ENCODE results near the gene CLN3. TPM values are rescaled to one million over a fixed set of nuclear protein-coding genes. Genes with fewer than 3 reads are reported as not detected.
A peak's percentile ranks its signal among the peaks of the same experiment; 100 is the strongest.
"Not testable (repeated sequence)": the region's sequence is repeated elsewhere in the genome, so short reads cannot be mapped to it uniquely, and the experiment has no call there.

Gene CLN3
- total RNA-seq, 1 donor from 2014 or later: 79.9 TPM

- intact Hi-C loops (cut with DNase I): no loop called here
- TF ChIP-seq, protein P1, sequence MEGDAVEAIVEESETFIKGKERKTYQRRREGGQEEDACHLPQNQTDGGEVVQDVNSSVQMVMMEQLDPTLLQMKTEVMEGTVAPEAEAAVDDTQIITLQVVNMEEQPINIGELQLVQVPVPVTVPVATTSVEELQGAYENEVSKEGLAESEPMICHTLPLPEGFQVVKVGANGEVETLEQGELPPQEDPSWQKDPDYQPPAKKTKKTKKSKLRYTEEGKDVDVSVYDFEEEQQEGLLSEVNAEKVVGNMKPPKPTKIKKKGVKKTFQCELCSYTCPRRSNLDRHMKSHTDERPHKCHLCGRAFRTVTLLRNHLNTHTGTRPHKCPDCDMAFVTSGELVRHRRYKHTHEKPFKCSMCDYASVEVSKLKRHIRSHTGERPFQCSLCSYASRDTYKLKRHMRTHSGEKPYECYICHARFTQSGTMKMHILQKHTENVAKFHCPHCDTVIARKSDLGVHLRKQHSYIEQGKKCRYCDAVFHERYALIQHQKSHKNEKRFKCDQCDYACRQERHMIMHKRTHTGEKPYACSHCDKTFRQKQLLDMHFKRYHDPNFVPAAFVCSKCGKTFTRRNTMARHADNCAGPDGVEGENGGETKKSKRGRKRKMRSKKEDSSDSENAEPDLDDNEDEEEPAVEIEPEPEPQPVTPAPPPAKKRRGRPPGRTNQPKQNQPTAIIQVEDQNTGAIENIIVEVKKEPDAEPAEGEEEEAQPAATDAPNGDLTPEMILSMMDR (IDR thresholded peaks at IDR 0.05): no peak
- H3K9me3 ChIP-seq: no peaks in the 10 kb centered on the region
- H3K4me3 ChIP-seq: peak overlapping the region; percentile 31
- no peaks in the 10 kb centered on the region for H3K36me3 ChIP-seq
- peak overlapping the region; percentile 31 for H3K27ac ChIP-seq
- peaks cover 6% of the 10 kb centered on the region for H3K4me1 ChIP-seq
- DNase-seq (no peak), ATAC-seq (no peak)
- H3K27me3 ChIP-seq (ENCODE audit: low read depth): no peaks in the 10 kb centered on the region
These were observed 13.7 kb upstream of the CLN3 start for GRCh38 chr16:28505489-28506137.

DNA sequence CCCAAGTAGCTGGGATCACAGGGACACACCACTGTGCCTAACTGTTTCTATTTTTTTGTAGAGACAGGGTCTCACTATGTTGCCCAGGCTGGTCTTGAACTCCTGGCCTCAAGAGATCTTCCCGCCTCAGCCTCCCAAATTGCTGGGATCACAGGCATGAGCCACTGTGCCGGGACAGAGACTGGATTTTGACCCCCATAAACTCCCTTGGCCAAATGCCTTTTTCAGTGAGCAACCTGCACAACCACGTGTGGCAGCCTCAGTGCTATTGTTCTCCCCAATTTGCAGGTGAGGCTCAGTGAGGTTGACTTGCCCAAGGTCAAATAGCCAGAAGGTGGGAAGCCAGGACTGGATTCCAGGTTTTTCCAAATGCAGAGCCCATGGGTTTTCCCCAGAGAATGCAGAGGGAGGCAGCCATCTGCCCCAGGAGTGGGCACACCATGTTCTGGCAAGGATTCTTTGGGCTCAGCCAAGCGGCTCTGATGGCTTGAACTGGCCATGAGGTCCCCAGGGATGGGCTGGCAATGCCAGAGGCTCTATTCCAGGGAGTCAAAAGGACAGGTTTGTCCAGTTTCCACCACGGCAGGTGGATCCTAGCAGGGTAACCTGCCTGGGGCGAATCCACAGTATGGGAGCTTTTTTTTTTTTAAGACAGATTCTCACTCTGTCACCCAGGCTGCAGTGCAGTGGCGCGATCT, 13.0 kb upstream of the CLN3 start:
- TF ChIP-seq, protein P1 (IDR thresholded peaks at IDR 0.05): no peak
- H3K27ac ChIP-seq: no peak overlapping the region

GRCh38 chr16:28503470-28504259, 11.8 kb upstream of the CLN3 start:
- no peak overlapping the region for H3K4me3 ChIP-seq
- ATAC-seq: no peak
- H3K27me3 ChIP-seq (ENCODE audit: low read depth): no peaks in the 10 kb centered on the region
- no peak overlapping the region for H3K27ac ChIP-seq
- TF ChIP-seq, protein P1 (IDR thresholded peaks at IDR 0.05): no peak
- H3K9me3 ChIP-seq: no peaks in the 10 kb centered on the region
- H3K4me1 ChIP-seq: peaks cover 6% of the 10 kb centered on the region
- intact Hi-C loops (cut with DNase I): no loop called here
- H3K36me3 ChIP-seq: no peaks in the 10 kb centered on the region
- DNase-seq: no peak

More for the DNA sequence above, 13.0 kb upstream of the CLN3 start:
- H3K27me3 ChIP-seq (ENCODE audit: low read depth): no peaks in the 10 kb centered on the region
- H3K4me3 ChIP-seq: no peak overlapping the region
- intact Hi-C loops (cut with DNase I): no loop called here
- no peaks in the 10 kb centered on the region for H3K36me3 ChIP-seq
- ATAC-seq: no peak
- H3K4me1 ChIP-seq: peaks cover 6% of the 10 kb centered on the region
- no peak for DNase-seq
- H3K9me3 ChIP-seq: no peaks in the 10 kb centered on the region

DNA sequence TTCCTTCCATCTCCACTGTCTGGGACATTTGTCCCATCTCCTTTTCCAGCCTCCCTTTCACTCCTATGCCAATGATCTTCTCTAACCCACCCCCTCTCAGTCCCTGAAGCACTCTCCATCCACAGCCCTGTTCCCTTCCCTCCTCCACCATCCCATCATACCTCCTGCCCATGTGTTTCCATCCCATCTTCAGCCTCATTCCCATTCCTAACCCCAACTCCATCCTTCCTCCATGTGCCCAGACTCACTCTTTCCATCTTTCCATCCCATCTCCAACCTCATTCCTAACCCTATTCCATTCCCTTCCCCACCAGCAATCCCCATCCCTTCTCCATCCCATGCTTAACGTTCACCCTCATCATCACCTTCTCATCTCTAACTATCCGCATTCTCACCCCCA, 10.4 kb upstream of the CLN3 start:
- intact Hi-C loops (cut with DNase I): no loop called here
- H3K27ac ChIP-seq: no peak overlapping the region
- H3K36me3 ChIP-seq: no peaks in the 10 kb centered on the region
- ATAC-seq (no peak), DNase-seq (no peak)
- no peaks in the 10 kb centered on the region for H3K4me1 ChIP-seq
- H3K27me3 ChIP-seq (ENCODE audit: low read depth): no peaks in the 10 kb centered on the region
- H3K4me3 ChIP-seq: no peak overlapping the region
- TF ChIP-seq, protein P1 (IDR thresholded peaks at IDR 0.05): no peak
- H3K9me3 ChIP-seq: no peaks in the 10 kb centered on the region

- DNase-seq: no peak
- TF ChIP-seq, protein P1 (IDR thresholded peaks at IDR 0.05): no peak
- H3K9me3 ChIP-seq: no peaks in the 10 kb centered on the region
- no peak overlapping the region for H3K27ac ChIP-seq
- no peaks in the 10 kb centered on the region for H3K27me3 ChIP-seq (ENCODE audit: low read depth)
- no peak overlapping the region for H3K4me3 ChIP-seq
- no peaks in the 10 kb centered on the region for H3K4me1 ChIP-seq
- intact Hi-C loops (cut with DNase I): no loop called here
- no peaks in the 10 kb centered on the region for H3K36me3 ChIP-seq
- no peak for ATAC-seq
These were observed 9.7 kb upstream of the CLN3 start for GRCh38 chr16:28501258-28502232.

DNA sequence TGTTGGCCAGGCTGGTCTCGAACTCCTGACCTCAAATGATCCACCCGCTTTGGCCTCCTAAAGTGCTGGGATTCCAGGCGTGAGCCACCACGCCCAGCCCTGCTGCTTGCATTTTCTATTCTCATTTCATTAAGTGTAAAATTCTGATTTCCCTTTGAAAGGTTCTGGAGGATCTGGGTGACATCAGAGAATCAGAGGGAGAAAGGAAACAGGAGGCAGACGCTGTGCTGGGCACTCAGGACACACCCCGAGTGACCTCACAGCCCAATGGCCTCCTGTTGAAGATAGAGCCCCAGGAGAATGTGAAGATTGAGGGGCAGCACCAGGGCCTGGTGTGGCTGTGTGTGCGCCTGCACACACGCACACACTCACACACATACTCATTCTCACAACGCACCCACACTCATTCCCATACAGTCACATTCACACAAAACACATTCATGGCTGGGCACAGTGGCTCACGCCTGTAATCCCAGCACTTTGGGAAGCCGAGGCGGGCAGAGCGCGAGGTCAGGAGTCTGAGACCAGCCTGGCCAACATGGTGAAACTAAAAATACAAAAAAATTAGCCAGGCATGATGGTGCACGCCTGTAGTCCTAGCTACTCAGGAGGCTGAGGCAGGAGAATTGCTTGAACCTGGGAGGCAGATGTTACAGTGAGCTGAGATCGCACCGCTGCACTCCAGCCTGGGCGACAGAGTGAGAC, 8.8 kb upstream of the CLN3 start:
- H3K9me3 ChIP-seq; H3K4me3 ChIP-seq; intact Hi-C loops (cut with DNase I); DNase-seq; H3K4me1 ChIP-seq; H3K27ac ChIP-seq; ATAC-seq; H3K36me3 ChIP-seq; H3K27me3 ChIP-seq (ENCODE audit: low read depth): not testable (repeated sequence)
